Stimulated activated CD4-positive, alpha-beta T cell treated with anti-CD3 and anti-CD28 coated beads, Interleukin-2, amount 100 ng/mL, for 4 hours (primary cell): ENCODE measurements around the gene SLC25A41.

ENCODE experiments used
- DNase-seq: peaks from one replicate; pipeline ENCODE4 v3.0.0-alpha.2; 2020; ENCODE audit warnings: low read depth

The SLC25A41 gene

GRCh38 chr19:6433663-6434062 lies at the start of gene SLC25A41:
TSS of gene SLC25A41 (minus strand) at chr19:6433763. CDS start at chr19:6433693, 70 bp downstream.
- DNase-seq: no peak

- DNase-seq: no peak
Observed at GRCh38 chr19:6483235-6483634, 49.7 kb upstream of the SLC25A41 start.

- no peak for DNase-seq
Observed at GRCh38 chr19:6482343-6482686, 48.8 kb upstream of the SLC25A41 start.

GRCh38 chr19:6481541-6482342 lies 48.2 kb upstream of the SLC25A41 start, which contains the start of gene DENND1C:
TSS of gene DENND1C (minus strand) at chr19:6481787. CDS start at chr19:6481695, 92 bp downstream.
- peak; percentile 46 for DNase-seq

GRCh38 chr19:6480848-6481415 lies 47.4 kb upstream of the SLC25A41 start:
- no peak for DNase-seq

- no peak for DNase-seq
Observed at GRCh38 chr19:6479836-6480398, 46.4 kb upstream of the SLC25A41 start.

GRCh38 chr19:6478815-6479214 lies 45.3 kb upstream of the SLC25A41 start:
- no peak for DNase-seq

GRCh38 chr19:6476896-6477431 lies 43.4 kb upstream of the SLC25A41 start:
- no peak for DNase-seq

- DNase-seq: peak; percentile 24
Observed at GRCh38 chr19:6476155-6476895, 42.8 kb upstream of the SLC25A41 start.

GRCh38 chr19:6475321-6476108 lies 42.0 kb upstream of the SLC25A41 start:
- DNase-seq: no peak

GRCh38 chr19:6473647-6474046 lies 40.1 kb upstream of the SLC25A41 start:
- no peak for DNase-seq

- DNase-seq: no peak
Observed at GRCh38 chr19:6472713-6473112, 39.1 kb upstream of the SLC25A41 start.

- no peak for DNase-seq
Observed at GRCh38 chr19:6471076-6471475, 37.5 kb upstream of the SLC25A41 start.

GRCh38 chr19:6470173-6470572 lies 36.6 kb upstream of the SLC25A41 start:
- no peak for DNase-seq

- no peak for DNase-seq
Observed at GRCh38 chr19:6467384-6467783, 33.8 kb upstream of the SLC25A41 start.

GRCh38 chr19:6466526-6467248 lies 33.1 kb upstream of the SLC25A41 start:
- no peak for DNase-seq

GRCh38 chr19:6465663-6466062 lies 32.1 kb upstream of the SLC25A41 start:
- no peak for DNase-seq

GRCh38 chr19:6465006-6465405 lies 31.4 kb upstream of the SLC25A41 start:
- no peak for DNase-seq

- DNase-seq: peak; percentile 42
Observed at GRCh38 chr19:6464070-6464873, 30.7 kb upstream of the SLC25A41 start, which contains the start of gene CRB3. TSS of gene CRB3 (plus strand) at chr19:6464271. CDS start at chr19:6464702, 431 bp downstream.
